Neuron (in vitro differentiated cells): ENCODE results near the gene CTNNA3.

ENCODE experiments used
- H2AFZ ChIP-seq: one replicate; pipeline ENCODE4 v1.6.1; 2013; ENCODE audit warnings: low read depth, mild to moderate bottlenecking, inconsistent platforms, low read length, moderate library complexity
- H3K27me3 ChIP-seq: one replicate; pipeline ENCODE4 v1.6.1; 2013; ENCODE audit warnings: low read length; ENCODE audit not compliant: insufficient read depth
- H3K36me3 ChIP-seq: one replicate; pipeline ENCODE4 v1.6.1; 2013; ENCODE audit warnings: low read length; ENCODE audit not compliant: insufficient read depth
- H3K4me1 ChIP-seq: one replicate; pipeline ENCODE4 v1.6.1; 2013; ENCODE audit warnings: low read length; ENCODE audit not compliant: insufficient read depth
- H3K4me3 ChIP-seq: 2 replicates; pipeline ENCODE4 v1.5.1; 2013; ENCODE audit warnings: mild to moderate bottlenecking, low read length, moderate library complexity
- H3K9me3 ChIP-seq: one replicate; pipeline ENCODE4 v1.6.1; 2013; ENCODE audit warnings: low read length

The CTNNA3 gene

DNA sequence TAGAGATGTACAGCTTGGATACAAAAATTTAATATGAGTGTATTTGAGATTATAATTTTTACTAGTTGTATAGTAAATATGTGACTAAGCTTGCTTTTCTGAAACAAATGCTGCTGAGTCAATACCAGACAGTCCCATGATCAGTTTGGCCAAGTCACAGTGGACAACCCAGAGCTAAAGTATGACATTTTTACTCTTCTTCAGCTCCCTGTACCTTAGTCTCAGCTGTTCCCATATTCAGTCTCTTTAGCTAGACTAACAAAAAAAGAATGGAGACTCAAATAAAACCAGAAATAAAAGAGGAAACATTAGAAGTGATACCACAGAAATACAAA is 189.3 kb downstream of the CTNNA3 start:
- H3K4me1 ChIP-seq, result no peaks in the 10 kb centered on the region
- H3K4me3 ChIP-seq, result no peak overlapping the region
- no peaks in the 10 kb centered on the region for H3K27me3 ChIP-seq
- no peaks in the 10 kb centered on the region for H3K9me3 ChIP-seq
- no peaks in the 10 kb centered on the region for H3K36me3 ChIP-seq
- no peak overlapping the region for H2AFZ ChIP-seq

DNA sequence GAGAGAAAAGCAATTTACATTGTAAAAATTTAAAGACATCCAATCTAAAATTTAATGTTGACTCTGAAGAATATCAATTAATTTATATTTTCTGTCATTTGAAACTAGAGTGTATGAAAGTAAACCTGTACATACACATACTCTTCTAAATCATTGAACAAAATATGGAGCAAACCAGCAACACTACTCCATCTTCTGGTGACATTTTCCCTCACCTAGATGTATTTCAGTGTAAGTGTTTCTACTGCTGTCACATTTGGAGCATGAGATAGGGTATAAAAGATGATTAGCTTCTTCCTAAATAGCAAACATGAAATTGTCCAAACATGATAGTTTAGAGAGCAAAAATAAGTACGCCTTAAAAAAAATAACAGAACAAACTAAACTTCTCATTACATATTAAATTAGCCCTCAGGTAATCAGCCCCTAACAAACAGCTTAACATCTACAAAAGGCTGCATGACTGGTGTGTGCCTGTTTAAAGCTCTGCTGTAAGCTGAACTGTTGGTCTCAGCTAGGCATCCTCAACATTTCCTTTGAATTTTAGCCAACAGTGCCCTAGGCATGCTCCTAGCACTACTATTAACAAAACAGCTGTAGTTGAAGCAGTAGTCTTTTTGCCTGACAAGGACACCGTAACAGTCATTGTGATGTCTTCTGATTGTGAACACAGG is 189.8 kb downstream of the CTNNA3 start:
- Histone ChIP-seq H3K36me3 (no peaks in the 10 kb centered on the region), H3K4me3 (no peak overlapping the region), H3K4me1 (no peaks in the 10 kb centered on the region), H3K27me3 (no peaks in the 10 kb centered on the region), H2AFZ (no peak overlapping the region), H3K9me3 (no peaks in the 10 kb centered on the region)

- H3K27me3 ChIP-seq, result no peaks in the 10 kb centered on the region
- H3K36me3 ChIP-seq, result no peaks in the 10 kb centered on the region
- no peaks in the 10 kb centered on the region for H3K9me3 ChIP-seq
- H3K4me1 ChIP-seq, result no peaks in the 10 kb centered on the region
- H2AFZ ChIP-seq, result no peak overlapping the region
- H3K4me3 ChIP-seq, result no peak overlapping the region
These were observed 203.5 kb downstream of the CTNNA3 start for GRCh38 chr10:67492317-67493019.

GRCh38 chr10:67487906-67488619 is 207.9 kb downstream of the CTNNA3 start:
- Histone ChIP-seq H3K4me3 (no peak overlapping the region), H3K27me3 (no peaks in the 10 kb centered on the region), H3K36me3 (no peaks in the 10 kb centered on the region), H3K4me1 (no peaks in the 10 kb centered on the region), H3K9me3 (no peaks in the 10 kb centered on the region), H2AFZ (no peak overlapping the region)

- no peaks in the 10 kb centered on the region for H3K36me3 ChIP-seq
- no peak overlapping the region for H3K4me3 ChIP-seq
- no peaks in the 10 kb centered on the region for H3K27me3 ChIP-seq
- H3K9me3 ChIP-seq, result no peaks in the 10 kb centered on the region
- no peaks in the 10 kb centered on the region for H3K4me1 ChIP-seq
- no peak overlapping the region for H2AFZ ChIP-seq
These were observed 208.8 kb downstream of the CTNNA3 start for GRCh38 chr10:67487199-67487598.

GRCh38 chr10:67477868-67478267 is 218.1 kb downstream of the CTNNA3 start:
- no peaks in the 10 kb centered on the region for H3K9me3 ChIP-seq
- H3K36me3 ChIP-seq, result no peaks in the 10 kb centered on the region
- H3K4me3 ChIP-seq, result no peak overlapping the region
- no peaks in the 10 kb centered on the region for H3K27me3 ChIP-seq
- H3K4me1 ChIP-seq, result no peaks in the 10 kb centered on the region
- H2AFZ ChIP-seq, result no peak overlapping the region

GRCh38 chr10:67476201-67476600 is 219.8 kb downstream of the CTNNA3 start:
- Histone ChIP-seq H2AFZ (no peak overlapping the region), H3K36me3 (no peaks in the 10 kb centered on the region), H3K4me1 (peaks cover 12% of the 10 kb centered on the region), H3K9me3 (no peaks in the 10 kb centered on the region), H3K27me3 (no peaks in the 10 kb centered on the region), H3K4me3 (no peak overlapping the region)

DNA sequence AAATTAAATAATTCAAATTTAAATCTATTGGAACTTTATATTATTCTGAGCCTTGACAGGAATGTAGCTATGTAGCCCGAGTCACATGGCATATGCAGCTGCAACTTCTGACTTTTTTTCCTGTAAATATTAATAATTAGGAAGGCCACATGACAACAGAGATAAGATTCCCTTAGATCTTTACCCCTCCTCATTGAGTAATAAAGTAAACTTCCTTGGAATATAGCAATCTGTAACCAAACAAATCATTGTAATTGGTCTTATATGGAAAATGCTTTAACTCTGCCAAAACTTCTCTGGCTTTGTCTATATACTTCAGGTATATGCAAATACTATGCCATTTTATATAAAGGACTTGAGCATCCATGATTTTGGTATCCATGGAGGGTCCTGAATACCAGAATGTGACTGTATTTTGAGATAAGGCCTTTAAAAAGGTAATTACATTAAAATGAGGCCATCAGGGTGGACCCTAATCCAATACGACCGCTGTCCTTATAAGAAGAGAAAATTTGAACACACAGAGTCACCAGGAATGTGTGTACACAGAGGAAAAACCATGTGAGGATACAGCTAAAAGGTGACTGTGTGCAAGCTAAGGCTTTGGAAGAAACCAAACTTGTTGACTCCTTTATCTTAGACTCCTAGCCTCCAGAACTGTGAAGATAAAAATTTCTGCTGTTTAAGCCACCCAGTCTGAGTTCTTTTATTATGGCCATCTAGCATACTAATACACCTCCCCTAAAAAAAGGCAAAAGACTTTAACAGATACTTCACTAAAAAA is 222.0 kb downstream of the CTNNA3 start:
- Histone ChIP-seq H3K36me3 (no peaks in the 10 kb centered on the region), H3K4me1 (peaks cover 12% of the 10 kb centered on the region), H3K27me3 (no peaks in the 10 kb centered on the region), H2AFZ (no peak overlapping the region), H3K9me3 (no peaks in the 10 kb centered on the region), H3K4me3 (no peak overlapping the region)

DNA sequence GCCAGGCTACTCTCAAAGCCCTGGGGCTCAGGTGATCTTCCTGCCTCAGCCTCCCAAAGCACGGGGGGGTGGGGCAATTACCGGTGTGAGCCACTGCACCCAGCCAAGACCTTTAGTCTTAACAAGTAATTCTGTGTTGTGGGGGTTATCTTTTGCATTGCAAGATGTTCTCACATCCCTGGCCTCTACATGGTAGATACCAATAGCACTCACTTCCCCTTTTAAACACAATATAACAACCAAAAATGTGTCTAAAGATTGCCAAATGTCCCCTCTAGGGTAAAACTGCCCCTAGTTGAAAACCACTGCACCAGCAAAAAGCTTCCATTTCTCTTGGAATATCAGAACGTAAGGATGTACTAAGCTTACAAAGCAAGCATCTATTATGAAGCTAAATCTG is 225.0 kb downstream of the CTNNA3 start:
- H2AFZ ChIP-seq, result peak overlapping the region; percentile 41
- H3K36me3 ChIP-seq, result no peaks in the 10 kb centered on the region
- H3K4me1 ChIP-seq, result peaks cover 12% of the 10 kb centered on the region
- H3K4me3 ChIP-seq, result no peak overlapping the region
- no peaks in the 10 kb centered on the region for H3K9me3 ChIP-seq
- H3K27me3 ChIP-seq, result no peaks in the 10 kb centered on the region

GRCh38 chr10:67464278-67464677 is 231.7 kb downstream of the CTNNA3 start:
- no peak overlapping the region for H2AFZ ChIP-seq
- no peaks in the 10 kb centered on the region for H3K27me3 ChIP-seq
- no peaks in the 10 kb centered on the region for H3K4me1 ChIP-seq
- no peaks in the 10 kb centered on the region for H3K9me3 ChIP-seq
- no peaks in the 10 kb centered on the region for H3K36me3 ChIP-seq
- H3K4me3 ChIP-seq, result no peak overlapping the region

DNA sequence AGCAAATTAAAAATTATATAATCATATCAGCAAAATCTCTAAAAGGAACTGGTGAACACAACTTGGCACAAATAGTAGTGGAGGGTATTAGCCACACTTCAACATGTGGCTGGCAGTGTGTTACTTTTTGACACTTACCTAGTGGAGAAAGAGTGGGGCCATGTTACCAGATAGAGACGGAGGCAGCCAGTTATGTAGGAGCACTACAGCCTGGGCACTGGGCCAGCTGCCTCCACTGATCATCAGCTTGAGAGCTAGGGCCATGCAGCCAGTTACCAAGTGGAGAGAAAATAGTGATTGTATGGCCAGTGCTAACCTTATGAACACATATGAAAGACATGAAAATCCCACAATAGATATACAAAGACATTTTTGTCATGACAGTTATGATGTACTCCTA is 243.1 kb downstream of the CTNNA3 start:
- H3K4me3 ChIP-seq, result no peak overlapping the region
- no peaks in the 10 kb centered on the region for H3K27me3 ChIP-seq
- no peaks in the 10 kb centered on the region for H3K9me3 ChIP-seq
- no peak overlapping the region for H2AFZ ChIP-seq
- no peaks in the 10 kb centered on the region for H3K4me1 ChIP-seq
- H3K36me3 ChIP-seq, result no peaks in the 10 kb centered on the region

DNA sequence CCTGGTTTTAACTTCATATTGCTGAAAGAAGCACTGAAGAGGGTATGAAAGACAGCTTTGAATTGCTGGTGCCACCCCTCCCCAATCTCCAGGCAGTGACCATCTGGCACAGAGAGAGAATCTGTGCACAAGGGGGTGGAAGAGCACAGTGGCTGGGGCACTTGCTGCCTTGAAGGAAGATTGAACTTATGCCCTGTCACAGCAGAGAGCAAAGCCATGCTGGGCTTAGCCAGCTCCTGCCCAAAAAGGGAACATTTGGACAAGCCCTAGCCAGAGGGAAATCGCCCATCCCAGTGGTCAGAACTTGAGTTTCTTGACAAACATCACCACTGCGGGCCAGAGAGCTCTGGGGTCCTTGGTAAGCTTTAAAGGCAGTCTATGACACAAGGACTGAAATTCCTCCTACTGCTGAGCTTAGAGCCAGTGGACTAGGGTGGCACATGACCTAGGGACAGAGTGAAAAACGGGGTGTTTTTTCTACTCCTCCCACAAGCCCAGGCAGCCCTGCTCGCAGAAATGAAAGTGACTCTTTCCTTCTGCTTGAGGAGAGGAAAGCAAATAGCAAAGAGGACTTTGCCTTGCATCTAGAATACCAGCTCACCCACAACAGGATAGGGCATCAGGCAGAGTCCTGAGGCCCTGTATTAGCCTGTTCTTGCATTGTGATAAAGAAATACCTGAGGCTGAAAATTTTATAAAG is 257.2 kb downstream of the CTNNA3 start:
- no peak overlapping the region for H3K4me3 ChIP-seq
- H3K9me3 ChIP-seq, result no peaks in the 10 kb centered on the region
- no peak overlapping the region for H2AFZ ChIP-seq
- no peaks in the 10 kb centered on the region for H3K4me1 ChIP-seq
- no peaks in the 10 kb centered on the region for H3K27me3 ChIP-seq
- no peaks in the 10 kb centered on the region for H3K36me3 ChIP-seq
